ENCODE results near the gene C1orf226.
"Not testable (repeated sequence)": the region's sequence is repeated elsewhere in the genome, so short reads cannot be mapped to it uniquely, and the experiment has no call there.

The C1orf226 gene

GRCh38 chr1:162412002-162412401, 30.5 kb downstream of the C1orf226 start, which contains the start of gene SH2D1B:
Gene SH2D1B (minus strand): TSS chr1:162412136. CDS start chr1:162412016, 120 bp downstream.
- DNase-seq: no peak

- DNase-seq: no peak
Observed at GRCh38 chr1:162416215-162416614, 34.7 kb downstream of the C1orf226 start.

DNA sequence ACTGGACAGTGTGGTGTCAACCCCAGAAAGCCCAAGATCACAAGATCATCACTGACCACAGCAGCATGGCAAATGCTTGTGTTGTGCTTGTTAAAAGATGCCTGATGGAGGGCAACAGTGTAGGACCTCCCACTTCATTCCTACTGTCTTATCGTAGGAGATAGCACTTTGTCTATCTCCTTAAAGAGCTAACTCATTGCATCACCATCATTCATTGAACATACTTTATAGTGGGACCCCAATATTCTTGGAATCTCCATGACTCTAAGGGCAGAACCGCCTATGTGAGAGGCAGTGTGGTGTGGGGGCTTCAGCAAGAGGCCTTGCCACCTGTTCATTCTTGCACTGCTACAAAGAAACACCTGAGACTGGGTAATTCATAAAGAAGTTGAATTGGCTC, 35.4 kb downstream of the C1orf226 start:
- no peak for DNase-seq

DNA sequence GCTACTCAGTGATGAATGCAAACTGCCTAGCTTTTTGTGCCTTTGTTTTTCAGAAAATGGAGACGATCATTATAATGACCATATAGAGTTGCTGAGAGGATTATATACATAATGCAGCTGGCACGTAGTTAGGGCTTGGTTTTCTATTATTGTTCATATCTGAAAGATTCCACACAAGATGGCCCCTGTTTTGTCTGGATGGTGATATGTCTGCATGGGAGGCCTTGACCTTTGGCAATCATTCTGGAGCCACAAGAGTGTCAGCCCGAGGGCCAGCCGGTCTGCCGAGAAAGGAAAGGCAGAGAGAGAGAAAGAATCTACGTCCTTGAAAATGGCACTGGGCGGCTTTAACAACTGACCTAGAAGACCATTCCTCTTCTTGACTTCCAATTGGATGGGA, 36.1 kb downstream of the C1orf226 start:
- no peak for DNase-seq

DNA sequence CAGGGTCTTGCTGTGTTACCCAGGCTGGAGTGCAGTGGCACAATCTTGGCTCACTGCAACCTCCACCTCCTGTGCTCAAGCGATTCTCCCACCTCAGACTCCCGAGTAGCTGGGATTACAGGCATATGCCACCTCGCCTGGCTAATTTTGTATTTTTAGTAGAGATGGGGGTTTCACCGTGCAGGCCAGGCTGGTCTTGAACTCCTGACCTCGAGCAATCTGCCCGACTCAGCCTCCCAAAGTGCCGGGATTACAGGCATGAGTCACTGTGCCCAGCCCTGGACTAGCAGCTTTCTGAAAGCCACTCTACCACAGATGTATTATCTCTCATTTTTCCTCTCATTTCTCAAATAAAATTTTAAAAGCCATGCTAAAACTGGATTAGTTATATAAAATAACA, 37.1 kb downstream of the C1orf226 start:
- DNase-seq: not testable (repeated sequence)

GRCh38 chr1:162419450-162419931, 38.0 kb downstream of the C1orf226 start:
- DNase-seq: not testable (repeated sequence)

GRCh38 chr1:162420120-162420519, 38.6 kb downstream of the C1orf226 start:
- no peak for DNase-seq

DNA sequence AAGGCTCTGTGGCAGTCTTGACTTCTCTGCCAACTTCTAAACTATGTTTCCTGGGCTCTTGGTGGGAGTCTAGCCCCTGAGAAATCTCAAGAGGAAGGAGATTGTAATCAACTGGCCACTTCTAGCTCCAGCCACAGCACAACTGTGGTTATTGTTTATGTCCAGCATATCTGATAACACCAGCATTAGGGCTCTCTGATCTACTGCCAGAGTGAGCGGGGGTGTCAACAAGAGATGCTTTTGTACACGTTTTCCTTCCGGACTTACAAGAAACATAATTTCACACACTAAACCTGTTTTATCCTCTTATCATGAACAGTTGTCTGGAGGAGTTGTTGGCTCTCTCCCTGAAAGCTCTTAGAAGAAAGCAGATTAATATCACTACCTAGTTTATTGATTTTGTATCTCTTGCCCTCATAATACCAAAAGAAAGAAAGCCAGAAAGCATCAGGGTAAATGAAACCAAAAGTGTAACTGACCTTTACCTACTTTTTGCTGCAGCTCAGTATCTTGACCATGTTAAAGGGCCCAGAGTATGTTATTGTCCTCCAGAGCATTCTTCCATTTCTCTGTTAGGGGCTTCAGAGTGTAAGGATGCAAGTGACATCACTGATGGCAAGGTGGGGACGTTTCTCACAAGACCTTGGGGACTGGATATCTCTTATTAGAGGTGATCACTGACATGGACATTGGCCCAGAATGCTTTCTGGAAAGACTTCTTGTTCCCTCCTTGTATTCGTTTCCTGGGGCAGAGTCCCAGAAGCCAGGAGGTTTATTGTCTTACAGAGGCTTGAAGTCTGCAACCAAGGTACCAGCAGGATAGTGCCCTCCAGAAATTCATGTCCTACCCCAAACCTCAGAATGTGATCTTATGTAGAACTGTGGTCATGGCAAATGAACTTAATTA, 40.0 kb downstream of the C1orf226 start:
- DNase-seq: no peak

- DNase-seq: no peak
Observed at GRCh38 chr1:162422662-162423375, 41.3 kb downstream of the C1orf226 start.

GRCh38 chr1:162430583-162430982, 49.1 kb downstream of the C1orf226 start:
- DNase-seq: no peak

GRCh38 chr1:162432977-162433713, 51.6 kb downstream of the C1orf226 start:
- DNase-seq: not testable (repeated sequence)
